Epithelial cell of esophagus (primary cell): ENCODE data around the gene CCDC158.

Source experiments
- DNase-seq: peaks from one replicate; pipeline ENCODE4 v3.0.0; 2010; ENCODE audit warnings: low read depth
- H3K4me3 ChIP-seq: 2 replicates; pipeline ENCODE4 v1.5.1; 2011; ENCODE audit warnings: mild to moderate bottlenecking, low read length, control low read depth
- CTCF ChIP-seq: IDR thresholded peaks from 2 replicates; pipeline ENCODE4 v1.5.1; 2011; ENCODE audit warnings: low read depth, mild to moderate bottlenecking, low read length, control low read depth, inconsistent platforms; ENCODE audit not compliant: insufficient read depth; ENCODE audit errors: missing control alignments

The CCDC158 gene

DNA sequence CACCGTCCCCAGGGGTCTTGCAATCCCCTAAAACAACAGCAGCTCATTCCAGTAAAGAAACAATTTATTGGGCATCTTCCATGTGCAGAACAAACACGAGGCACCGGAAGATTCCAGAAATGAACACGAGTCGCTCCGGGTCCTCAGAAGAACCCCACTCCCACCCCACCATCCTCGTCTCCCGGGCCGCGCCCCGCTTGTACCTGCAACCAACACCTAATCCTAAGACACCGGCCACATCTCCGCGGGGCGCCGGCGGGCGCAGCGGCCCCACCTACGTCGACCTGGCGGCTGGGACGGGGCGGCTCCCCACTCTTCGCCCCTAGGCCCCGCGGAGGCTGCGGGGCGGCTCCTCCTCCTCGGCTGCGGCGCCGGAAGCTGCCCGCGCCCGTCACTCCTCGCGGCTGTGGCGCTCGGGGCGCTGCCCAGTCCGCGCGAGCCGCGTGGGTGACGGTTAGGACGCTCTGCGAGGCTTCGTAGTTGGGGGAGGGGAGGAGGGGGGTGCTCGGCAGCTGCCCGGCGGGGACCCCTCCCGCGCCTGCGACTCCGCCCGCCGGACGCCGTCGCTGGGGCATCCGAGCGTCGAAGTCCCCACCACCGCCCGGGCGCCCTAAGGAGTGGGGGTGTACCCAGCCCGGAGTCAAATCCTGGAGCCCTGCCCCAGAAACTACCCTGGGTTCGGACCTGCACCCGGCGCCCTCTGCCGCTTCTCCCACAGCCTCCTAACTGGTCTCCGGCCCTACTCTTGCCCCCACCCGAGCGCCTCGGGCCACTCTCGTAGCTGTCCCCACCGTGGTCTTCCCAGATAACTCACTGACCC is at the start of gene CCDC158:
Gene CCDC158 (minus strand): TSS at position 380 of the 820 bp plus-strand sequence. CDS start 17,934 bp downstream, outside the sequence.
- H3K4me3 ChIP-seq = peak within 1 kb of the TSS; percentile 43
- DNase-seq = peak; percentile 19
- no peak for TF ChIP-seq CTCF

- no peak for TF ChIP-seq CTCF
- DNase-seq = no peak
- H3K4me3 ChIP-seq = no peak overlapping the region
Measured at GRCh38 chr4:76470532-76470931, 49.6 kb upstream of the CCDC158 start.

DNA sequence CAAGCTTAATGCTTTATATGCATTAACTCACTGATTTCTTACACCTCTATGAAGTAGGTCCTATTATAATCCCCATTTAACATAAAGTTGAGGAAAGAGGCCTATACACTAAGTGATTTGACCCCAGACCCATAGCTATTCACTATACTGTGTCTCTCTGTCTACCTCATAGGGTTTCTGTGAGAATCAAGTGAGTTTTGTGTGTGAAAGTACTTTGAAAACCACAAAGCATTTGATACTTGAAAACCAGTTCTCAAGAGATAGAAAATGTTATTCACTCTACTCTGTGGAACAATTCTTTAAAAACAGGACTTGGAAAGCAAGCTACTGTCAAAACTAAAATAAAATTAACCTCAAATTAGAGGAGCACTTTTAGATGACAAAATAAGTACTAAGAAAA is 49.1 kb upstream of the CCDC158 start:
- no peak for TF ChIP-seq CTCF
- DNase-seq = no peak
- H3K4me3 ChIP-seq = no peak overlapping the region

- TF ChIP-seq CTCF = no peak
- no peak for DNase-seq
- H3K4me3 ChIP-seq = no peak overlapping the region
Measured at GRCh38 chr4:76463568-76463967, 42.6 kb upstream of the CCDC158 start.

DNA sequence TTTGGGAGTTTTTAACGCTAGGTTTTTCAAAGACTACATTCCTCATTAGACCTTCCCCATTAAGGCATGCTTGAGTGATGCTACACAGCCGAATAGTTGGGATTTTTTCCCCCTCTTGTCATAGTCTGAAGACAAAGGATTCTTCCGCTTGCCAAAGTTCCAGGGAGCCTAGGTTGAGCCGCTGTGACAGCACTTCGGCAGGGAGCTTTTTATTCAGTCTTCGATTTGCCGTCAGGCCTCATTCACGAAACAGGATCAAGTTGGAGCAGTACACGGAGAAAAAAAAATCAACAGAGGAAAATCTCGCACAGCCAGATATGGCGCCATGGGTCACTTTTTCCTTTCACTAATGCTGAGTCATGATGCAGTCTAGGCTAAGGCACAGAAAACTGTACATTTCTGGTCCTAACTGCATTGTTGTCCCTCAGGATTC is 38.4 kb upstream of the CCDC158 start:
- no peak overlapping the region for H3K4me3 ChIP-seq
- DNase-seq = peak; percentile 85
- no peak for TF ChIP-seq CTCF

DNA sequence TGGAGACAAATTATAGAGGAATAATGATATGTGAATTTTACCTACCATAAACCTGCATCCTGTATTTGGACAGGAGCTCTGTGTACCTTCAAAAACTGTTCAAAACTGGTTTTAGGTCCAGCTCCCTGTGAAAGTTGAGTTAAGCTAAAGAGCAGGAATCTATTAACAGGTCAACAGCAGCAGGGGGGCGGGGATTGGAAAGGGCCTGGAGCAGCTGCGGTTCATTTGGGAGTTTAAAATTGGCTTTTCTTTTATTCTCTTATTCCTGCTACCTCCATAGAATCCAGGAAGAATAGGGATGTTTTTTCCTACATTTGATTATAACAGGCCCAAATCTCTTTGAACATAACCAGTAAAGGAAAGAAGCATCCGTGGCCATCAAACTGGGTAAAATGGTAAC is 37.9 kb upstream of the CCDC158 start:
- no peak overlapping the region for H3K4me3 ChIP-seq
- no peak for DNase-seq
- TF ChIP-seq CTCF = no peak

- TF ChIP-seq CTCF = no peak
- no peak overlapping the region for H3K4me3 ChIP-seq
- DNase-seq = no peak
Measured at GRCh38 chr4:76458297-76458696, 37.4 kb upstream of the CCDC158 start.
